Activated naive CD8-positive, alpha-beta T cell treated with anti-CD3 and anti-CD28 coated beads, Interleukin-2, amount 50 U/mL, for 24 hours (primary cell): ENCODE measurements around the gene CD93.

Experiments
- ATAC-seq: fragments of 150-1000 bp; cut with Tn5 transposase; one replicate; pipeline ENCODE4 v1.10.0; 2021
- DNase-seq: peaks from one replicate; pipeline ENCODE4 v3.0.0; 2021
- H3K27ac Mint-ChIP-seq: one replicate; pipeline ENCODE4 v1.8.0; 2021; ENCODE audit warnings: mild to moderate bottlenecking, mixed read lengths
- H3K27me3 Mint-ChIP-seq: one replicate; pipeline ENCODE4 v1.8.0; 2021; ENCODE audit warnings: mixed read lengths
- H3K36me3 Mint-ChIP-seq: one replicate; pipeline ENCODE4 v1.8.0; 2021; ENCODE audit warnings: low read depth, mixed read lengths
- H3K4me1 Mint-ChIP-seq: one replicate; pipeline ENCODE4 v1.8.0; 2021; ENCODE audit warnings: mixed read lengths
- H3K4me3 Mint-ChIP-seq: one replicate; pipeline ENCODE4 v1.8.0; 2021; ENCODE audit warnings: mild to moderate bottlenecking, moderate library complexity, mixed read lengths
- H3K9me3 Mint-ChIP-seq: one replicate; pipeline ENCODE4 v1.8.0; 2021; ENCODE audit warnings: mixed read lengths

Gene CD93

DNA sequence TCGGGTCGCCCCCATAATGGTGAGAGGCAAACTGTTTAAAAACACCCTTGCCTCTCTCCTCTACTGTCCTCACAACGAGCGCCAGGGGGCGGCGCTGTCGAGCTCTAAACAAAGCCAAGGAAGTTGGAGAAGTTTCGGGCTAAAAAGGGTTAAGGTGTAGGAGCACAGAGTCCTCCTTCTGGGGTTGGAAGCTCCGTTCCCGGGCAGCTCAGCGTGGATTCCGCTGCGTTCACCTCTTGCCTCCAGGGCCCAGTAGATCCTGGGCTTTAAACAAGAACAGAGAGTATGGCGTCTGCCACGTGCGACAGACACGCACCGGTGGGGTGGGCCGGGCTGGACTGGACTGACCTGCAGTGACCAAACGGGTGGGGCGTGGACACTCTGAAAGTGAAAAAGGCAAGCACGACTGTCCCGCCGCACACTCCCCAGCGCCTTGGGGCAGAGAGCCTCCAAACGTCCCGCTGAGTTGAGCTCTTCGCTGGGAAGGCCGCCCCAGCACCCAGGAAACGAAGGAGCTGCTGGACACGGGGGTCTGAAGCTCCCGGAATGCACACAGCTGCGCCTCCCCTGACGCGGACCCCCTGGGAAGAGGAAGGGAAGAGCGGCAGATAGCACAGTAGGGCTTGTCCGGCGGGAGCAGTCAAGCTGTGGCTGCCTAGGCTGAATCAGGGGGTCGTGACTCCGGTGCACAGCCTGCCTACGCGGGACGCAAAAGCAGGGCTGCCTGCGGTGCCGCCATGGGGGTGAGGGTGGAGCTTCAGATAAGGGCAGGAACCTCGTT is 35.1 kb downstream of the CD93 start:
- H3K9me3 Mint-ChIP-seq, result no peaks in the 10 kb centered on the region
- ATAC-seq (no peak), DNase-seq (peak; percentile 47)
- H3K27ac Mint-ChIP-seq, result no peak overlapping the region
- peaks cover 45% of the 10 kb centered on the region for H3K27me3 Mint-ChIP-seq
- H3K36me3 Mint-ChIP-seq, result no peaks in the 10 kb centered on the region
- H3K4me1 Mint-ChIP-seq, result no peaks in the 10 kb centered on the region
- no peak overlapping the region for H3K4me3 Mint-ChIP-seq

DNA sequence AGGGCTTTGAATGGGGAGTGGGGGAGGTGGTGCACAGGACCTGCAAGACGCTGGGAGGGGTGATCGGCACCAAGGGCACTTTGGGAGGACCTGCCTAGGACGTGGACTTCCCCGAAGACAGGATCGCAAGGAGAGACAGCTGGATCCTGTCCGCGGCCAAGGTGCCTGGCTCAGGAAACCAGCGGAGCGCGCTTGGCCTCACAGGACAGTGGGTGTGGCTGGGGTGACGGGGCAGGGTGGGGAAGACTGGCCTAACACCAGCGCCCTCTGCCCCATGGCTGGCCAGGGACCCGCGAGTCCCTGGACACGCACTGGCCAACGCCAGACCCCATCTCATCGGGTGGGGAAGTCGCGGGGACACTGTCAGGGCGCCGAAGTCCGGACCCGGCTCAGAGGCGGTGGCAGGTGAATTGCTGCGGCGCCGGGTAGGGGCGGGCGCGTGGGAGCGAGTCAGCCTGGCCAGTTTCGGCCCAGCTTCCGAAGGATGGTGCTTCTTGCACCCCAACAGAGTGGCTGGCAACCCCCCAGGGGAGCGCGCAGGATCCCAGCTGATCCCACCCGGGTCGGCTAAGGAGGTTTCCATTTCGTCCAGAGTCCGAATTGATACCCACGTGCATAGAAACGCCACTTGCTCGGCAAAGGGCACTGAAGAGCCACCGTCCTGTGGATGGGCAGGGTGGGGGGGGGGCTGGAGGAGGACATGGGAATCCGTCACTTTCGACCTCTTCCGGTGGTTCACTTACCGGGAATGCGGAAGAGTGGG is 35.9 kb downstream of the CD93 start:
- H3K27me3 Mint-ChIP-seq, result peaks cover 43% of the 10 kb centered on the region
- ATAC-seq (no peak), DNase-seq (no peak)
- H3K27ac Mint-ChIP-seq, result no peak overlapping the region
- no peak overlapping the region for H3K4me3 Mint-ChIP-seq
- H3K9me3 Mint-ChIP-seq, result no peaks in the 10 kb centered on the region
- H3K4me1 Mint-ChIP-seq, result no peaks in the 10 kb centered on the region
- H3K36me3 Mint-ChIP-seq, result no peaks in the 10 kb centered on the region

DNA sequence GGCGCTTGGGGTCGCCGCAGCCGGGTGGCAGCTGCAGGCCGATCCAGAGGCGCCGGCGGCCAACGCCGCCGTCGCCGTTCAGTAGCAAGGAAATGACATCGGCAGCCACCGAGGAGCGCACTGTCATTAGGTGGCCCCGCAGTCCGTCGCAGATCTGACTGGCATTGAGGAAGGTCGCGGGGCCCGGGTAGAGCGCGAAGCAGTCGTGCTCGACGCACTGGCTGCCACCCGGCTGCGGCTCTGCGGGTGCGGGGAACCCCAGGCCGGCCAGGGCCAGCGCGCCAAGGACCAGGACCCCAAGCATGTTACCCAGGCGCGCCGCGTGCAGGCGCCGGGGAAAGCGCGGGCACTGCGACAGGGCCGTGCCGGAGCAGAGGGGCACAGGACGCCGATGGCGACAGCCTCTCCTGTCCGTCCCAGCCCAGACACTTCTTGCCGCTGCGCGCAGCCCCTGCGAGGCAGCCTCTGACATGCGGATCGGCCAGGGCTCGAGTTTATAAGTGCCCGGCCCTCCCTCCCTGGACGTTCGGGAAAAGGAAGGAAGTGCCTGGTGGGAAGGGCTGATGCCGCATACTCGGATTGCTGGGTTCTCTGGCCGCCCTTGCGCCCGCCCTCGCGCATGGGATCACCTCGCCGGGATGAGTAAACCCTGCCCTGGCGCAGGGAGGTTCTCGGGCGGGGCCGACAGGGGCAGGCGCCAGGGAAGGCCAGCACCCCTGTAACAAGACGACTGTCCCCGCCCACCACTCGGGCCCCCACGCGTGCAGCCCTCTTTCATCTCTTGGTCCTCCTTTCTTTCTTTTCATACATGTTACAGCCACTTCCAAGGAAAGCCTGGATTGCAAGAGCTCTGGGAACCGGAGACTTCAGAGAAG is 36.7 kb downstream of the CD93 start, which contains the start of gene THBD:
Gene THBD (minus strand): TSS at position 472 of the 875 bp plus-strand sequence. CDS start 168 bp downstream, at position 304.
- DNase-seq, result no peak
- Mint-ChIP-seq H3K9me3 (no peaks in the 10 kb centered on the region), H3K4me1 (no peaks in the 10 kb centered on the region), H3K27me3 (peaks cover 43% of the 10 kb centered on the region), H3K4me3 (no peak within 1 kb of the TSS), H3K36me3 (no peaks in the 10 kb centered on the region), H3K27ac (no peak within 1 kb of the TSS)
- ATAC-seq, result no peak

DNA sequence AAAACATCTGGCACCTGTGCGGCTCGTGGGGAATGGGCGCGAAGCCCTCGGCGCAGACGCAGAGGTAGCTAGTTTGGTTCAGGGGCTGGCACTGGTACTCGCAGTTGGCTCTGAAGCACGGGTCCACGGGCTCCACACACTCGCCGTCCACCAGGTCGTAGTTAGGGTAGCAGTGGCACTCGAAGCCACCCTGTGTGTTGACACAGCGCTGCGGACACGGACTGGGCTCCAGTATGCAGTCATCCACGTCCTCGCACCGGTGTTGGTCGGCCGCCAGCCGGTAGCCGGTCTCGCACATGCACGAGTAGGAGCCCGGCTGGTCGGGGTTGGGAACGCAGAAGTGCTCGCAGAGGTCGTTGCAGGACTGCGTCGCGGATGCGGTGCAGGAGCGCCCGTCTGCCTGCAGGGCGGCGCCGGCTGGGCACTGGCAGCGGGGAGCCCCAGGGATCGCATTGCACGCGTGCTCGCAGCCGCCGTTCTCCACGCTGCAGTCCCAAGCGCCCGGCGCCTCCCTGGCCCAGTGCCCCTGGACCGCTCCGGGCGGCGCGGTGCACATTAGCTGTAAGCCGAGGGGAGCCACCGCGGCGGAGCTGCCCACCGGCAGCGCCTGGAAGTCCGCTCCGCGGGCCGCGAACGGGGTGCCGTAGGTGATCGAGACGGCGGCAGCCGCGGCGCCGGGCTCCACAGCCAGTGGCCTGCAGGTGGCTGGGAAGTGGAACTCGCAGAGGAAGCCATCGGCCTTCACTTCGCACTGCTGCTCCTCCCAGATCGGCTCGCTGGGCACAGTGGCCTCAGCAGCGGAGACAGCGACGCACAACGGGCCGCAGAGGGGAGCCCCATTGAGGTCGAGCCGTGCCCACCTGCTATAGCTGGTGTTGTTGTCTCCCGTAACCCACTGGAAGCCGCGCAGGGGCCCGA is 37.6 kb downstream of the CD93 start:
- Mint-ChIP-seq H3K9me3 (no peaks in the 10 kb centered on the region), H3K4me1 (no peaks in the 10 kb centered on the region), H3K4me3 (no peak overlapping the region), H3K27me3 (peaks cover 47% of the 10 kb centered on the region), H3K36me3 (no peaks in the 10 kb centered on the region), H3K27ac (no peak overlapping the region)
- DNase-seq, result peak; percentile 33
- ATAC-seq, result peak; percentile 28

DNA sequence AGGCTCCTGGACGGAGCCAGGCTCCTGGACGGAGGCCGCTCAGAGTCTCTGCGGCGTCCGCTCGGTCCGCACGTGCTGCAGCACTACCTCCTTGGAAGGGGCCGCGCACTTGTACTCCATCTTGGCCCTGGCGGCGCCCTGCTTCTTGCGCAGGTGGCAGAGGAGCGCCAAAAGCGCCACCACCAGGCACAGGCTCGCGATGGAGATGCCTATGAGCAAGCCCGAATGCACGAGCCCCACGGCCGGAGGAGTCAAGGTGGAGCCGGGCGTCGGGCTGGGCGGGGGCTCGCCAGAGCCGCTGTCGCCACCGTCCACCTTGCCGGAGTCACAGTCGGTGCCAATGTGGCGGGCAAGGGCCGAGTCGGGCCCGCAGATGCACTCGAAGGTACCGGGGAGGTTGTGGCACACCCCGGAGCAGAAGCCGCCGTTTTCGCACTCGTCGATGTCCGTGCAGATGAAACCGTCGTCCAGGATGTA is 38.3 kb downstream of the CD93 start:
- H3K9me3 Mint-ChIP-seq, result no peaks in the 10 kb centered on the region
- no peaks in the 10 kb centered on the region for H3K4me1 Mint-ChIP-seq
- H3K27me3 Mint-ChIP-seq, result peaks cover 41% of the 10 kb centered on the region
- no peaks in the 10 kb centered on the region for H3K36me3 Mint-ChIP-seq
- no peak for ATAC-seq
- no peak overlapping the region for H3K27ac Mint-ChIP-seq
- H3K4me3 Mint-ChIP-seq, result no peak overlapping the region
- DNase-seq, result no peak

DNA sequence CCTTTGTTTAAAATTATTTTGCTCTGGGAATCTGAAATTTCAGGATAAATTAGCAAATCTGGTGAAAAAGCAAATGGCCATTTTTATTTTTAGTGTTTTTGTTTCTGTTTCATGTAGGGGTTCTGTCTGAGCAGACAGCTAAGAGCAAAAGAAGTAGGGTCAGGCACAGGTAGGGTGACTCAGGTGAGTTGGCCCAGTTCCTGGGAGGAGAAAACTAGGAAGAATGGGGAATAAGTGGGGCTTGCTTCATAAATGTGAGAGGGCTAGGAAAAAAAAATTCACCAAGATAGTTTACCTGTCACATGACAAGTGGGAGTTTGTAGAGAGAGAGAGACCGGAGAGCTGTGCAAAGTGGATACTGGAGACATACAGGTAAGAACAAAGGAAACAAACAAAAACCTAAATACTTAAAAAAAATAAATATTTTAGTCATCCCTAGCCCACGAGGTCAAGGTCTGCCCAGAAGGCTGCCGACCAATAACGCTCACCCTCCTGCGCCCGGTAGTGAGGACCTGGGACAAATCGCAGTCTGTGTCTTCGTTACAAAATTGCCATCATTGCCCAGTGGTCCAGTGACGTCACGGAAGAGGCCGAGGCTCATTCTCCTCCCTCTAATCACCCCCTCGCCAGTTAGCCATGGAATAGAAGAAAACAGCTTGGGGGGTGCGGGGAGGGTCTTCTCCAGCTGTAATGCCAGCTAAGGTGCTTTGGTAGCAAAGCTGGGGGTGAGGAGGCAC is 39.0 kb downstream of the CD93 start:
- DNase-seq (no peak), ATAC-seq (no peak)
- Mint-ChIP-seq H3K36me3 (no peaks in the 10 kb centered on the region), H3K9me3 (no peaks in the 10 kb centered on the region), H3K4me3 (no peak overlapping the region), H3K4me1 (no peaks in the 10 kb centered on the region), H3K27ac (no peak overlapping the region), H3K27me3 (peaks cover 35% of the 10 kb centered on the region)

DNA sequence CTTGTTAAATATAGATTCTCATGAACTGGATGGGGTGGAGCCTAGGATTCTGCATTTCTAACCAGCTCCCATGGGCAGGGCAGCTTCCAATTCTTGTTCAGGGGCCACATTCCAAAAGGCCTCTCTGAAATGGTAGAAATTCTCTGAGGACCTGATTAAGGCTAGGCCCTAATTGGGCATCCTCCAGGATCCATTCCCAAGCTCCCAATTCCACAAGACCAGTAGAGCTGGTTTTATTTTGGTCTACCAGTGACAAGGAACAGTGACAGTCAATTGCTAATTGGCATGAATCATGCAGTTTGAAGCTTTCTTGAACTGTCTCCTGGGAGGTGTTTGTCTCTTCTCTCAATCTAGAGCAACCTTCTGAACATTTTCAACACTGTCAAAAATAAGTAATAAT is 39.7 kb downstream of the CD93 start:
- no peak overlapping the region for H3K27ac Mint-ChIP-seq
- peaks cover 33% of the 10 kb centered on the region for H3K27me3 Mint-ChIP-seq
- no peak overlapping the region for H3K4me3 Mint-ChIP-seq

DNA sequence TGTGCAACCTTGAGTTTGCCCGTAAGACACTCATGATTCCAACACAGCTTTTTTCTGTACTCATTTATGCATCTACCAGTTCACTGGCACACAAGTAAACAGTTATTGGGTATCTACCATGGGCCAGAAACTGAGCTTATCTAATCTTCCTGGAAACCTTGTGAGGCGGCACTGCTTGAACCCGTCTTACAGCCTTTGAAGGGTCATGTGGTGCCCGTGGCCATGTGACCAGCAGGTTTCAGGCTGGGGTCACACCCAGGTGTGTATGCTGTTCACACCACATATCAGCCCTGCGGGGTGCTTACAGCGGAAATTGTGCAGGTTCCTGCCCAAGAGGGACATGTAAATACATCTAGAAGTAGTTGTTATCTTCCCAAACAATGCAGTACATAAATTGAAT is 42.7 kb downstream of the CD93 start:
- Mint-ChIP-seq H3K9me3 (no peaks in the 10 kb centered on the region), H3K4me1 (no peaks in the 10 kb centered on the region), H3K27me3 (peaks cover 22% of the 10 kb centered on the region), H3K4me3 (no peak overlapping the region), H3K36me3 (no peaks in the 10 kb centered on the region), H3K27ac (no peak overlapping the region)
- ATAC-seq, result no peak
- DNase-seq, result no peak

More for the DNA sequence above, 39.7 kb downstream of the CD93 start:
- ATAC-seq (no peak), DNase-seq (no peak)
- no peaks in the 10 kb centered on the region for H3K4me1 Mint-ChIP-seq
- H3K9me3 Mint-ChIP-seq, result no peaks in the 10 kb centered on the region
- no peaks in the 10 kb centered on the region for H3K36me3 Mint-ChIP-seq

DNA sequence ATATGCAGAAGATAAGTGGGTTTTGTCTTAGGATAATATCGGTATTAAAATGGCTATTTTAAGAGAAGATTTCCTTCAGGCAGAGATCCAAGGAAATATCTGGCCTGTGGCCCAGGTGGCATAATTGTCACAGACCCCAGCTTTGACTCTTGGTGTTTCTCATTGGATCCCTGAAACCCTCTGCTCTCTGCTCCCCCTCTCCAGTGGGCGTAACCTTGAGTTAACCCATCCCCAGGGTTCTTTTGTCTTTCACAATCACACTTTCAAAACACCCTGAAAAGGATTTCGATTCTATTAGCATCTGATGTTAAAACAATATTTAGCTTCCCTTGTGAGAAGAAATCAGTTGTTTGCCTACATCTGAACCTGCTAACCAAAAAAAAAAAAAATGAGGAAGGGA is 43.9 kb downstream of the CD93 start:
- Mint-ChIP-seq H3K9me3 (no peaks in the 10 kb centered on the region), H3K27ac (no peak overlapping the region), H3K27me3 (peaks cover 22% of the 10 kb centered on the region), H3K4me1 (no peaks in the 10 kb centered on the region), H3K4me3 (no peak overlapping the region), H3K36me3 (no peaks in the 10 kb centered on the region)
- no peak for ATAC-seq
- DNase-seq, result no peak

DNA sequence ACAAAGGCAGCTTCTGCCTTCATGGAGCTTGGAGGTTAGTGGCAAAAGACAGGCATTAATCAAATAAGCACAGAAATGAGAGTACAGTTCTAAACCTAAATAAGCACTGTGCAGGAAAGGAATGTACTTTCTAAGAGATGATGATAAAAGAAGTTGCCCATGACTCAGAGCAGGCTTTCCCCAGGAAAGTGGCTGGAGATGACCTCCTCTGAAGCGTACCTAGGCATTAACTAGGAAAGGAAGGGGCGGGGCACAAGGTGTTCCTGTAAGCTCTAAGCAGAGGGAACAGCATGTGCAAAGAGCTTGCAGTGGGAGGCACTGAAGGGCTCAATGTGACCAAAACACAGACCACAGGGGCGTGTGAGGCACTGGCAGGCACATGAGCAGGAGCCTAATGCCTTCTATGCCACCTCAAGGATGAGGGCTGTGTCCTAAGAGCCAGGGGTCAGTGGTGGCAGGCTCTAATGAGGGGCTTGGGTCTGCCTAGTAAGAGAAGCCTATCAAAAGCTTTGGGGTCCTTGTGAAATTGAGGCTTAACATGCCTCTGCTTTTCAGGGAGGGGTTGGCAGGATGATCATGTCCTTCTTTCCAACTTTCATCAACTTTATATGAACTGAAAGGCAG is 46.1 kb downstream of the CD93 start:
- no peaks in the 10 kb centered on the region for H3K9me3 Mint-ChIP-seq
- H3K27me3 Mint-ChIP-seq, result peaks cover 25% of the 10 kb centered on the region
- H3K4me3 Mint-ChIP-seq, result no peak overlapping the region
- DNase-seq, result no peak
- no peak for ATAC-seq
- H3K27ac Mint-ChIP-seq, result no peak overlapping the region
- no peaks in the 10 kb centered on the region for H3K4me1 Mint-ChIP-seq
- no peaks in the 10 kb centered on the region for H3K36me3 Mint-ChIP-seq

DNA sequence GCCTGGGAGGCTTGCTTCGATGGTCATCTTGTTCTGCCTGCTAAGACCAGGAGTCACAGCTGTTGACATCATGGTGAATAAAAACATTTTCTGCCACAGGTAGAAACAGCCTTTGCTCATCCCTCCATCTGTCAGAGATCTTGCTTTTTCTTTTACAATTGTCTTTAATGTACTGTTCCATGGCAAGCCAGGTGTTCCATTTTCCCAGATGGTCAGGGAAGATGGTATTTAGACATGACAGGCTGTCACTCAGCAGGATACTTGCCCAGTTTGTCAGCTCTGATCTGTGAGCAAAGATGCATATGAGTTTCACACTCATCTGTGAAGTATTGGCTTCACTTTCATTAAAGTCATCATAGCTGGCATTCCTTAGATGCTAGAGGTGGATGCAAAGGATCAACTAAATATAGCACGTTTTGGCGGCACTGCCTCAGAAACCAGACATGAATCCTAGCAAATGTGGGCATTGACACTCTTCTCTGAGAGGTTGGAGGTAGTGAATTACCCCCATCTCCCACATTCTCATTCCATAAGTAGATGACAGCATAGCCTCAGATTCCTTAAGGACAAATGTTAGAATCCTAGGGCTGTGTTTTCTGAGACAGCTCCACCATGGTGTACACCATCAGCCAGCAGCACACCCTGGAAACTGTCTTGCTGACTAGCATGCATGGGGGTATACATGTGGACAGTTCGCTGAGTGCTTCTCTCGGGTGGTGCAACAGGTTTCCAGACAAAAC is 46.8 kb downstream of the CD93 start:
- H3K36me3 Mint-ChIP-seq, result no peaks in the 10 kb centered on the region

DNA sequence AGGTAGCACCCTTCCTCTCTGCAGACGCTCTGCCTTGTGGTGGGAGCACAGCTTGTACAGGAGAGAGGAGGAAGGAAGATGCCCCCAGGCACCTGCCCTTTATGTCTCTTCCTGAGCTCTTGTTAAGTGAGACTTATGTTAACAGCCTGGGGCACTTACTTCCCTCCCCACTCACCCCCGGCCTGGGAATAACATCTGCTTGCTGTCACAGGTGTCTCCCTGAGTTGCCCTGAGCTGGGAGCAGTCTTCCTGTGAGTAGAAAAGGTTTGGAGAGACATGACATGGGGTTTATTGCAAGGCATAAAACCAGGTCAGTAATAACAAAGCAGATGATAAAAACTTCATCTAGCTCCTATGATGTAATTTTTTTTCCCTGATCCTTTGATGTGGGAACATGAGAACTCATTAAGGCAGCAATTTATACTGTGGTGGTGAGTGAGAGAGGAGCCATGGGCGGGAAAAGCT is 49.1 kb downstream of the CD93 start:
- DNase-seq (no peak), ATAC-seq (no peak)
- H3K4me3 Mint-ChIP-seq, result no peak overlapping the region
- no peaks in the 10 kb centered on the region for H3K4me1 Mint-ChIP-seq
- H3K9me3 Mint-ChIP-seq, result no peaks in the 10 kb centered on the region
- no peak overlapping the region for H3K27ac Mint-ChIP-seq
- no peaks in the 10 kb centered on the region for H3K36me3 Mint-ChIP-seq
- peaks cover 19% of the 10 kb centered on the region for H3K27me3 Mint-ChIP-seq

More for the DNA sequence above, 46.8 kb downstream of the CD93 start:
- no peak overlapping the region for H3K4me3 Mint-ChIP-seq
- no peak overlapping the region for H3K27ac Mint-ChIP-seq
- peaks cover 25% of the 10 kb centered on the region for H3K27me3 Mint-ChIP-seq
- no peaks in the 10 kb centered on the region for H3K4me1 Mint-ChIP-seq
- ATAC-seq (no peak), DNase-seq (no peak)
- H3K9me3 Mint-ChIP-seq, result no peaks in the 10 kb centered on the region
